HG03378 (cell line): ENCODE measurements around the gene SLC26A1.
"Not testable (repeated sequence)": the region's sequence is repeated elsewhere in the genome, so short reads cannot be mapped to it uniquely, and the experiment has no call there.

Source experiments
- ATAC-seq: cut with Tn5 transposase; IDR thresholded peaks from one replicate; pipeline ENCODE4 v1.9.1; 2021; ENCODE audit warnings: mild to moderate bottlenecking, moderate library complexity; ENCODE audit not compliant: unreplicated experiment

SLC26A1 gene

DNA sequence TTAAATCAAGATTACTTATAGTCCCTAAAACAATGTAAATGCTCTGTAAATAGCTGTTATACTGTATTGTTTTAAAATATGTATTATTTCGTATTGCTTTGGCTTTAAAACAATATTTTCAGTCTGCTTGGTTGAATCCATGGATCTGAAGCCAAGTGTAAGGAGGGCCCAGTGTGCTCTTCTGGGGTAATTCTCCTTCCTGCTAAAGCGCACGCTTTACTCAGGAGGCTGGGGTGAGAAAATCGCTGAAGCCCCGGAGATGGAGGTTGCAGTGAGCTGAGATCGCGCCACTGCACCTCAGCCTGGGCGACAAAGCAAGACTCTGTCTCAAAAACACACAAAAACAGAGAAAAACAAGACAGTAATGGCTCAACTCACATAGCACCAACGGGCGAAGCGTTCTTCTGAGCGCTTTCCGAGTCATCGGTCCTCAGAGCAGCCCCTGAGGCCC is 6.8 kb downstream of the SLC26A1 start:
- no peak for ATAC-seq

DNA sequence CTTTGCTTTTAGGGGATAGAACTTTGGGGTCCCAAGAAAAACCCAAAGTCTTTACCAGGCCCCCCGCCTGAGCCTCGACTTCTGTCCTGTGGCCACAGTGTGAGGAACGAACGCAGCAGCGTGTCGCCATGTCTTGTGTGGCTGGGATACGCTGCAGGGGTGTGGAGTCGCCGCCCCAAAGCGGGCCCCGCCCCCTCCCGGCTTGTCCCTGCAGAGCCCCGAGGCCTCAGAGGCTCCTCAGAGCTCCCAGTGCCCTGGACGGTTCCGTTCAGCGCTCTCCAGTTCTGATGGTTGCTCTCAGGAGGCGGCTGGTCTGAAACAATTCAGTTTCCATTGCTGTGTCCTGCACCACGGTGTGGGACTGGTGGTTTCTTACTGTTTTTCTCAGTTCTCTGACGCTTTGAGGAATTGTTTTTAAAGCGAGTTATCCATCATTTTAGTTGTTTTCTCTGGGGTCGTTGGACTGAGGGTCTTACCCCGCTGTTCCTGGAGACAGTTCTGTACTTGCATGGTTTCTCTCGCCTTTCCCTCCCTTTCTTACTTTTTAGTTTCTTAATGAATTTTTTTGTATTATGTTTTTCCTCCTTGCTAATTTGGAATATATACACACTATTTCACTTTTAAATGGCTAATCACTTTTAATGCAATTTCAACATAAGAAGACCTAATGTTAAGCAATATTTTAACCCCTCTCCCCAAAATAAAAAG is 7.9 kb downstream of the SLC26A1 start:
- ATAC-seq, result no peak

GRCh38 chr4:984336-985054 is 8.7 kb downstream of the SLC26A1 start:
- no peak for ATAC-seq

DNA sequence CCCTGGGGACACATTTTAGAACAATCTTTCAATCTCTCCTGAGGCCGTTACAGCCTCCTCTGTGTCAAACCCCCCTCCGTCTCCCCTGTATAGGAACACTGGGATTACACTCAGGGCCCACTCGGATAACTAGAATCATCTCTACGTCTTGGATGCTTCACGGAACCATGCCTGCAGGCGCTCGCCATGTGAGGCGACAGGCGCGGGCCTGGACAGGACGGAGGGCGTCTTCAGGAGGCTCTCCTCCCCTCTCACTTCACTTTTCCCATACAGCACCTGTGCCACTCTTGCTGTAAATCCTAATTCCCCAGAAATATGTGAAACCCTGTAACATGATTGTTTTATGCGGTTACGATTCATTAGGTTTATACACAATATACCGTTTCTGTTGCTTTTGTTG is 10.4 kb downstream of the SLC26A1 start:
- no peak for ATAC-seq

- no peak for ATAC-seq
Measured at GRCh38 chr4:982291-982690, 10.9 kb downstream of the SLC26A1 start.

GRCh38 chr4:978957-979701 is 14.1 kb downstream of the SLC26A1 start:
- no peak for ATAC-seq

DNA sequence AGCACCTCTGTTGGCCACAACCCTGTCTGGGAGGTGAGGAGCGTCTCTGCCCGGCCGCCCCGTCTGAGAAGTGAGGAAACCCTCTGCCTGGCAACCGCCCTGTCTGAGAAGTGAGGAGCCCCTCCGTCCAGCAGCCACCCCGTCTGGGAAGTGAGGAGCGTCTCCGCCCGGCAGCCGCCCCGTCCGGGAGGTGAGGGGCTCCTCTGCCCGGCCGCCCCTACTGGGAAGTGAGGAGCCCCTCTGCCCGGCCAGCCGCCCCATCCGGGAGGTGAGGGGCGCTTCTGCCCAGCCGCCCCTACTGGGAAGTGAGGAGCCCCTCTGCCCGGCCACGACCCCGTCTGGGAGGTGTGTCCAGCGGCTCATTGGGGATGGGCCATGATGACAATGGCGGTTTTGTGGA is 17.2 kb downstream of the SLC26A1 start:
- not testable (repeated sequence) for ATAC-seq

GRCh38 chr4:974668-975067 is 18.5 kb downstream of the SLC26A1 start:
- no peak for ATAC-seq

- no peak for ATAC-seq
Measured at GRCh38 chr4:973431-974397, 19.5 kb downstream of the SLC26A1 start, which contains the start of gene DGKQ. DGKQ (minus strand) TSS chr4:973569; CDS start chr4:973482, 87 bp downstream.

GRCh38 chr4:972651-973424 is 20.4 kb downstream of the SLC26A1 start:
- no peak for ATAC-seq

GRCh38 chr4:971666-972500 is 21.3 kb downstream of the SLC26A1 start:
- no peak for ATAC-seq

- no peak for ATAC-seq
Measured at GRCh38 chr4:970854-971520, 22.2 kb downstream of the SLC26A1 start.

DNA sequence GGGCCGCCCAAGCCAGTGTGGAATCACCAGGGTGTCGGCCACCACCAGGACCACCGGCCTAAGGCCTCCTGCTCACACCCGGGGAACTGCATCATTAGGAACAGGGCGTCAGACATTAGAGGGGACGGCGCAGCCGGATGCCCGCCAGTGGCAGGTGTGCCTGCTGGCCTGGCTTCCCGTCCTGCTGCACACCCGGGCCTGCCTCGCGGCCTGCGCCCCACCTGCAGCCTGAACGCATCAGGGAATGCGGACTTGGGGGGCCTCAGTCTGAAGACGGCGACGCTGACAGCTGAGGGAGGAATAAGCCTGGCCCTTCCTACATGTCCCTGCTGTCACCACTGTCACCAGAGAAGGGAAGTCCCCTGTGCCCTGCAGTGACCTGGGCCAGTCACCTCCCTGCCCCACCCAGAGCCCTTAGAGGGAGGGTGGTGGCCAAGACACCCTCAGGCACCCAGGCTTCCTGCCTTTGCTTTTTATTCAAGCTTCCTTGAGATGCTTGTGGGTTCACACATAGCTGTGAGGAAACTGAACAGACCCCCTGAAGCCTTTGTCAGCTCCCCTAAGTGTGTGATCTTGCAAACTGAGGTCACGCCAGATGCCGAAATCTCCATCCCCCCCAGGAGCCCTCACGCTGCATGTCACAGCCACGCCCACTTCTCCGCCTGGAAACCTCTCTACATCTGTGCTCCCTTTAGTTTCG is 23.0 kb downstream of the SLC26A1 start:
- no peak for ATAC-seq

- no peak for ATAC-seq
Measured at GRCh38 chr4:968621-969394, 24.4 kb downstream of the SLC26A1 start.

- ATAC-seq, result no peak
Measured at GRCh38 chr4:968221-968620, 25.0 kb downstream of the SLC26A1 start.

GRCh38 chr4:967113-968104 is 25.8 kb downstream of the SLC26A1 start:
- ATAC-seq, result no peak
